WERI-Rb-1 (cell line): ENCODE results near the gene STING1.
"Not testable (repeated sequence)": the region's sequence is repeated elsewhere in the genome, so short reads cannot be mapped to it uniquely, and the experiment has no call there.

ENCODE experiments used
- DNase-seq: peaks from one replicate; pipeline ENCODE4 v3.0.0-alpha.2; 2020
- H3K27ac ChIP-seq: fragments of 250-450 bp; sonication (Bioruptor Pico); 2 replicates; pipeline ENCODE4 v1.5.1; 2020; ENCODE audit warnings: mild to moderate bottlenecking, moderate library complexity
- H3K27me3 ChIP-seq: fragments of 250-450 bp; sonication (Bioruptor Pico); 2 replicates; pipeline ENCODE4 v1.5.1; 2021; ENCODE audit warnings: mild to moderate bottlenecking, low read depth, moderate library complexity; ENCODE audit not compliant: insufficient read depth, severe bottlenecking
- H3K36me3 ChIP-seq: fragments of 250-450 bp; sonication (Bioruptor Pico); 2 replicates; pipeline ENCODE4 v1.5.1; 2020; ENCODE audit warnings: mild to moderate bottlenecking, moderate library complexity
- H3K4me3 ChIP-seq: 2 replicates; pipeline ENCODE4 v1.5.1; 2011; ENCODE audit warnings: low read depth, mild to moderate bottlenecking, control low read depth, low read length
- H3K9me3 ChIP-seq: fragments of 250-450 bp; sonication (Bioruptor Pico); 2 replicates; pipeline ENCODE4 v1.5.1; 2021; ENCODE audit warnings: mild to moderate bottlenecking, moderate library complexity; ENCODE audit not compliant: severe bottlenecking
- CTCF ChIP-seq: IDR thresholded peaks from 2 replicates; pipeline ENCODE4 v1.5.1; 2011; ENCODE audit warnings: low read depth, mild to moderate bottlenecking, control low read depth, inconsistent platforms, low read length

Gene STING1

GRCh38 chr5:139513852-139514485, 31.4 kb upstream of the STING1 start:
- H3K27ac ChIP-seq = no peak overlapping the region; the same call in 1 of the 2 replicates

GRCh38 chr5:139513434-139513833, 30.9 kb upstream of the STING1 start:
- TF ChIP-seq CTCF = peak; percentile 91
- H3K27ac ChIP-seq = not testable (repeated sequence)

More at GRCh38 chr5:139513852-139514485, 31.4 kb upstream of the STING1 start:
- TF ChIP-seq CTCF = no peak
- Histone ChIP-seq H3K9me3 (no peaks in the 10 kb centered on the region), H3K36me3 (no peaks in the 10 kb centered on the region), H3K27me3 (no peaks in the 10 kb centered on the region), H3K4me3 (no peak overlapping the region)
- DNase-seq = no peak

GRCh38 chr5:139512786-139513390, 30.3 kb upstream of the STING1 start:
- H3K27ac ChIP-seq = no peak overlapping the region
- no peak for TF ChIP-seq CTCF
- no peaks in the 10 kb centered on the region for H3K9me3 ChIP-seq
- H3K36me3 ChIP-seq = no peaks in the 10 kb centered on the region
- H3K4me3 ChIP-seq = no peak overlapping the region
- no peak for DNase-seq
- H3K27me3 ChIP-seq = no peaks in the 10 kb centered on the region

More at GRCh38 chr5:139513434-139513833, 30.9 kb upstream of the STING1 start:
- H3K27me3 ChIP-seq, H3K36me3 ChIP-seq, H3K4me3 ChIP-seq, H3K9me3 ChIP-seq: not testable (repeated sequence)
- peak; percentile 90 for DNase-seq

- DNase-seq, H3K27me3 ChIP-seq, H3K9me3 ChIP-seq, H3K27ac ChIP-seq, H3K4me3 ChIP-seq, H3K36me3 ChIP-seq: not testable (repeated sequence)
Measured at GRCh38 chr5:139504722-139505121, 22.2 kb upstream of the STING1 start.

- H3K9me3 ChIP-seq, H3K36me3 ChIP-seq, DNase-seq, H3K27ac ChIP-seq, H3K27me3 ChIP-seq, H3K4me3 ChIP-seq: not testable (repeated sequence)
Measured at GRCh38 chr5:139503879-139504278, 21.3 kb upstream of the STING1 start.

- H3K27me3 ChIP-seq, H3K27ac ChIP-seq, H3K9me3 ChIP-seq, H3K36me3 ChIP-seq, H3K4me3 ChIP-seq, DNase-seq: not testable (repeated sequence)
Measured at GRCh38 chr5:139503036-139503817, 20.7 kb upstream of the STING1 start.

GRCh38 chr5:139501381-139501780, 18.8 kb upstream of the STING1 start:
- Histone ChIP-seq H3K27ac (no peak overlapping the region), H3K4me3 (no peak overlapping the region), H3K9me3 (peaks cover 4% of the 10 kb centered on the region), H3K27me3 (no peaks in the 10 kb centered on the region), H3K36me3 (no peaks in the 10 kb centered on the region)
- no peak for TF ChIP-seq CTCF
- DNase-seq = no peak
